ENCODE results near the gene VPS18. TPM values are rescaled to one million over a fixed set of nuclear protein-coding genes. Genes with fewer than 3 reads are reported as not detected.

VPS18 gene
- total RNA-seq, 1 donor from 2014 or later, result 28.9 TPM

GRCh38 chr15:40878785-40879184, 15.5 kb upstream of the VPS18 start:
- Mint-ChIP-seq H3K4me3 (ENCODE audit: low read depth) (no peak overlapping the region), H3K27me3 (peaks cover 6% of the 10 kb centered on the region), H3K36me3 (ENCODE audit: insufficient read depth) (no peaks in the 10 kb centered on the region), H3K27ac (no peak overlapping the region), H3K4me1 (ENCODE audit: low read depth) (peaks cover 2% of the 10 kb centered on the region), H3K9me3 (ENCODE audit: low read depth) (no peaks in the 10 kb centered on the region)
- DNase-seq (ENCODE audit: low spot score, unreplicated experiment), result no peak
- no peak for TF ChIP-seq CTCF (IDR thresholded peaks at IDR 0.05; ENCODE audit: unreplicated experiment)

- H3K27ac Mint-ChIP-seq, result no peak overlapping the region
- no peaks in the 10 kb centered on the region for H3K4me1 Mint-ChIP-seq (ENCODE audit: low read depth)
- peaks cover 3% of the 10 kb centered on the region for H3K27me3 Mint-ChIP-seq
- H3K4me3 Mint-ChIP-seq (ENCODE audit: low read depth), result no peak overlapping the region
- H3K36me3 Mint-ChIP-seq (ENCODE audit: insufficient read depth), result no peaks in the 10 kb centered on the region
- DNase-seq (ENCODE audit: low spot score, unreplicated experiment), result no peak
- TF ChIP-seq CTCF (IDR thresholded peaks at IDR 0.05; ENCODE audit: unreplicated experiment), result no peak
- H3K9me3 Mint-ChIP-seq (ENCODE audit: low read depth), result no peaks in the 10 kb centered on the region
These were observed 14.6 kb upstream of the VPS18 start for GRCh38 chr15:40879609-40880008.

GRCh38 chr15:40881351-40881750, 12.9 kb upstream of the VPS18 start:
- Mint-ChIP-seq H3K9me3 (ENCODE audit: low read depth) (no peaks in the 10 kb centered on the region), H3K27me3 (no peaks in the 10 kb centered on the region), H3K27ac (no peak overlapping the region), H3K36me3 (ENCODE audit: insufficient read depth) (no peaks in the 10 kb centered on the region), H3K4me3 (ENCODE audit: low read depth) (no peak overlapping the region), H3K4me1 (ENCODE audit: low read depth) (no peaks in the 10 kb centered on the region)
- DNase-seq (ENCODE audit: low spot score, unreplicated experiment), result no peak
- no peak for TF ChIP-seq CTCF (IDR thresholded peaks at IDR 0.05; ENCODE audit: unreplicated experiment)

GRCh38 chr15:40886586-40886985, 7.7 kb upstream of the VPS18 start:
- Mint-ChIP-seq H3K4me1 (ENCODE audit: low read depth) (no peaks in the 10 kb centered on the region), H3K27me3 (no peaks in the 10 kb centered on the region), H3K4me3 (ENCODE audit: low read depth) (no peak overlapping the region), H3K9me3 (ENCODE audit: low read depth) (no peaks in the 10 kb centered on the region), H3K27ac (no peak overlapping the region), H3K36me3 (ENCODE audit: insufficient read depth) (no peaks in the 10 kb centered on the region)
- TF ChIP-seq CTCF (IDR thresholded peaks at IDR 0.05; ENCODE audit: unreplicated experiment), result no peak
- no peak for DNase-seq (ENCODE audit: low spot score, unreplicated experiment)

GRCh38 chr15:40889112-40889511, 5.1 kb upstream of the VPS18 start:
- Mint-ChIP-seq H3K4me3 (ENCODE audit: low read depth) (no peak overlapping the region), H3K27ac (no peak overlapping the region), H3K27me3 (peaks cover 3% of the 10 kb centered on the region), H3K36me3 (ENCODE audit: insufficient read depth) (no peaks in the 10 kb centered on the region), H3K9me3 (ENCODE audit: low read depth) (no peaks in the 10 kb centered on the region), H3K4me1 (ENCODE audit: low read depth) (peaks cover 1% of the 10 kb centered on the region)
- TF ChIP-seq CTCF (IDR thresholded peaks at IDR 0.05; ENCODE audit: unreplicated experiment), result no peak
- no peak for DNase-seq (ENCODE audit: low spot score, unreplicated experiment)
